Neural cell (in vitro differentiated cells): ENCODE measurements around the gene TATDN2. TPM values are rescaled to one million over a fixed set of nuclear protein-coding genes. Genes with fewer than 3 reads are reported as not detected.

Experiments used
- H2AFZ ChIP-seq: fragments of 200-600, 300-800 bp; sonication (generic), shearing (Covaris generic); 2 replicates; pipeline ENCODE4 v1.6.0; 2014; ENCODE audit warnings: low read depth, mild to moderate bottlenecking, antibody characterized with exemption, low read length, moderate library complexity
- H3F3A ChIP-seq: fragments of 200-600 bp; shearing (Covaris generic); 2 replicates; pipeline ENCODE4 v1.6.1; 2016; ENCODE audit warnings: mild to moderate bottlenecking, moderate library complexity, mixed read lengths, antibody characterized with exemption, low read length; ENCODE audit not compliant: insufficient read depth, poor library complexity, severe bottlenecking
- H3K27ac ChIP-seq: fragments of 200-600, 300-800 bp; sonication (generic), shearing (Covaris generic); 2 replicates; pipeline ENCODE4 v1.5.1; 2014; ENCODE audit warnings: mild to moderate bottlenecking, low read length, moderate library complexity
- H3K27me3 ChIP-seq: fragments of 300-800, 200-600 bp; sonication (generic), shearing (Covaris generic); 2 replicates; pipeline ENCODE4 v1.6.0; 2014; ENCODE audit warnings: mild to moderate bottlenecking, low read depth, low read length, moderate library complexity; ENCODE audit not compliant: insufficient read depth
- H3K36me3 ChIP-seq: fragments of 300-800, 200-600 bp; sonication (generic), shearing (Covaris generic); 2 replicates; pipeline ENCODE4 v1.5.1; 2014; ENCODE audit warnings: mild to moderate bottlenecking, antibody characterized with exemption, low read length, moderate library complexity; ENCODE audit not compliant: insufficient read depth
- H3K4me2 ChIP-seq: fragments of 300-800, 200-600 bp; sonication (generic), shearing (Covaris generic); 2 replicates; pipeline ENCODE4 v1.6.0; 2014; ENCODE audit warnings: mild to moderate bottlenecking, low read length
- H3K4me3 ChIP-seq: fragments of 300-800, 200-600 bp; sonication (generic), shearing (Covaris generic); 2 replicates; pipeline ENCODE4 v1.5.1; 2014; ENCODE audit warnings: mild to moderate bottlenecking, low read length, moderate library complexity
- H3K79me2 ChIP-seq: fragments of 200-600 bp; shearing (Covaris generic); replicated peaks from 2 replicates; pipeline ENCODE4 v1.6.0; 2014; ENCODE audit warnings: mild to moderate bottlenecking, low read length, moderate library complexity; ENCODE audit not compliant: insufficient read depth
- H3K9ac ChIP-seq: fragments of 300-800, 200-600 bp; sonication (generic), shearing (Covaris generic); 2 replicates; pipeline ENCODE4 v1.6.1; 2016; ENCODE audit warnings: mild to moderate bottlenecking, low read length, mixed read lengths
- H3K9me2 ChIP-seq: fragments of 200-600 bp; shearing (Covaris generic); 2 replicates; pipeline ENCODE4 v1.6.1; 2016; ENCODE audit warnings: mild to moderate bottlenecking, low read length, mixed read lengths; ENCODE audit not compliant: insufficient read depth
- H3K9me3 ChIP-seq: fragments of 200-600, 300-800 bp; sonication (generic), shearing (Covaris generic); 2 replicates; pipeline ENCODE4 v1.6.1; 2016; ENCODE audit warnings: mild to moderate bottlenecking, mixed run types, low read length, moderate library complexity, mixed read lengths
- H4K20me1 ChIP-seq: fragments of 200-600 bp; shearing (Covaris generic); 2 replicates; pipeline ENCODE4 v1.6.1; 2016; ENCODE audit warnings: mild to moderate bottlenecking, mixed run types; ENCODE audit not compliant: insufficient read depth
- EP300 ChIP-seq: fragments of 450-650 bp; conservative IDR thresholded peaks from 2 replicates; pipeline ENCODE4 v1.6.1; 2014; ENCODE audit warnings: antibody characterized with exemption, mild to moderate bottlenecking, moderate library complexity; ENCODE audit not compliant: poor library complexity, severe bottlenecking
- EZH2 ChIP-seq: fragments of 200-600, 300-800 bp; shearing (Covaris generic), sonication (generic); IDR thresholded peaks from 2 replicates; pipeline ENCODE4 v1.6.1; 2014; ENCODE audit warnings: antibody characterized with exemption, low read length, borderline replicate concordance, mild to moderate bottlenecking; ENCODE audit not compliant: insufficient read depth, poor library complexity, severe bottlenecking
- MXI1 ChIP-seq: fragments of 450-650 bp; conservative IDR thresholded peaks from 2 replicates; pipeline ENCODE4 v1.6.1; 2014; ENCODE audit warnings: antibody characterized with exemption, mild to moderate bottlenecking; ENCODE audit not compliant: poor library complexity, severe bottlenecking
- POLR2AphosphoS5 ChIP-seq: IDR thresholded peaks from 2 replicates; pipeline ENCODE4 v1.6.1; 2012
- RAD21 ChIP-seq: fragments of 450-650 bp; conservative IDR thresholded peaks from 2 replicates; pipeline ENCODE4 v1.6.1; 2014; ENCODE audit warnings: antibody characterized with exemption, mild to moderate bottlenecking, moderate library complexity
- SMC3 ChIP-seq: fragments of 450-650 bp; conservative IDR thresholded peaks from 2 replicates; pipeline ENCODE4 v1.6.1; 2014; ENCODE audit warnings: antibody characterized with exemption, mild to moderate bottlenecking, moderate library complexity; ENCODE audit not compliant: poor library complexity
- TAF1 ChIP-seq: IDR thresholded peaks from 2 replicates; pipeline ENCODE4 v1.6.1; 2012; ENCODE audit warnings: low read depth
- polyA plus RNA-seq: library from polyadenylated mRNA; depleted of rRNA; stranded (reverse); fragments of >200 nt; gene quantifications from 2 replicates; pipeline ENCODE4 v1.2.3, GENCODE V29; 2014
- TF ChIP-seq, protein P1 (sequence below): IDR thresholded peaks from 2 replicates; pipeline ENCODE4 v1.6.1; 2012; ENCODE audit warnings: borderline replicate concordance
- TF ChIP-seq, protein P2 (sequence below): fragments of 450-650 bp; IDR thresholded peaks from 2 replicates; pipeline ENCODE4 v1.5.1; 2014; ENCODE audit warnings: antibody characterized with exemption, mild to moderate bottlenecking, moderate library complexity; ENCODE audit not compliant: poor library complexity, severe bottlenecking

TATDN2 gene
- polyA plus RNA-seq, 1 donor from 2014 or later = 22.1 TPM

- H3K27me3 ChIP-seq = no peaks in the 10 kb centered on the region
- TF ChIP-seq TAF1 (no peak), POLR2AphosphoS5 (no peak), SMC3 (no peak), EZH2 (no peak), EP300 (no peak), MXI1 (no peak), RAD21 (no peak)
- TF ChIP-seq, protein P1, sequence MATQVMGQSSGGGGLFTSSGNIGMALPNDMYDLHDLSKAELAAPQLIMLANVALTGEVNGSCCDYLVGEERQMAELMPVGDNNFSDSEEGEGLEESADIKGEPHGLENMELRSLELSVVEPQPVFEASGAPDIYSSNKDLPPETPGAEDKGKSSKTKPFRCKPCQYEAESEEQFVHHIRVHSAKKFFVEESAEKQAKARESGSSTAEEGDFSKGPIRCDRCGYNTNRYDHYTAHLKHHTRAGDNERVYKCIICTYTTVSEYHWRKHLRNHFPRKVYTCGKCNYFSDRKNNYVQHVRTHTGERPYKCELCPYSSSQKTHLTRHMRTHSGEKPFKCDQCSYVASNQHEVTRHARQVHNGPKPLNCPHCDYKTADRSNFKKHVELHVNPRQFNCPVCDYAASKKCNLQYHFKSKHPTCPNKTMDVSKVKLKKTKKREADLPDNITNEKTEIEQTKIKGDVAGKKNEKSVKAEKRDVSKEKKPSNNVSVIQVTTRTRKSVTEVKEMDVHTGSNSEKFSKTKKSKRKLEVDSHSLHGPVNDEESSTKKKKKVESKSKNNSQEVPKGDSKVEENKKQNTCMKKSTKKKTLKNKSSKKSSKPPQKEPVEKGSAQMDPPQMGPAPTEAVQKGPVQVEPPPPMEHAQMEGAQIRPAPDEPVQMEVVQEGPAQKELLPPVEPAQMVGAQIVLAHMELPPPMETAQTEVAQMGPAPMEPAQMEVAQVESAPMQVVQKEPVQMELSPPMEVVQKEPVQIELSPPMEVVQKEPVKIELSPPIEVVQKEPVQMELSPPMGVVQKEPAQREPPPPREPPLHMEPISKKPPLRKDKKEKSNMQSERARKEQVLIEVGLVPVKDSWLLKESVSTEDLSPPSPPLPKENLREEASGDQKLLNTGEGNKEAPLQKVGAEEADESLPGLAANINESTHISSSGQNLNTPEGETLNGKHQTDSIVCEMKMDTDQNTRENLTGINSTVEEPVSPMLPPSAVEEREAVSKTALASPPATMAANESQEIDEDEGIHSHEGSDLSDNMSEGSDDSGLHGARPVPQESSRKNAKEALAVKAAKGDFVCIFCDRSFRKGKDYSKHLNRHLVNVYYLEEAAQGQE = no peak
- TF ChIP-seq, protein P2, sequence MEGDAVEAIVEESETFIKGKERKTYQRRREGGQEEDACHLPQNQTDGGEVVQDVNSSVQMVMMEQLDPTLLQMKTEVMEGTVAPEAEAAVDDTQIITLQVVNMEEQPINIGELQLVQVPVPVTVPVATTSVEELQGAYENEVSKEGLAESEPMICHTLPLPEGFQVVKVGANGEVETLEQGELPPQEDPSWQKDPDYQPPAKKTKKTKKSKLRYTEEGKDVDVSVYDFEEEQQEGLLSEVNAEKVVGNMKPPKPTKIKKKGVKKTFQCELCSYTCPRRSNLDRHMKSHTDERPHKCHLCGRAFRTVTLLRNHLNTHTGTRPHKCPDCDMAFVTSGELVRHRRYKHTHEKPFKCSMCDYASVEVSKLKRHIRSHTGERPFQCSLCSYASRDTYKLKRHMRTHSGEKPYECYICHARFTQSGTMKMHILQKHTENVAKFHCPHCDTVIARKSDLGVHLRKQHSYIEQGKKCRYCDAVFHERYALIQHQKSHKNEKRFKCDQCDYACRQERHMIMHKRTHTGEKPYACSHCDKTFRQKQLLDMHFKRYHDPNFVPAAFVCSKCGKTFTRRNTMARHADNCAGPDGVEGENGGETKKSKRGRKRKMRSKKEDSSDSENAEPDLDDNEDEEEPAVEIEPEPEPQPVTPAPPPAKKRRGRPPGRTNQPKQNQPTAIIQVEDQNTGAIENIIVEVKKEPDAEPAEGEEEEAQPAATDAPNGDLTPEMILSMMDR = no peak
- H3K36me3 ChIP-seq = no peaks in the 10 kb centered on the region
- no peaks in the 10 kb centered on the region for H3K79me2 ChIP-seq
- H3K9me2 ChIP-seq = no peaks in the 10 kb centered on the region
- no peak overlapping the region for H3K4me3 ChIP-seq
- H2AFZ ChIP-seq = no peak overlapping the region
- no peak overlapping the region for H3K9ac ChIP-seq
- H3K9me3 ChIP-seq = no peaks in the 10 kb centered on the region
- no peaks in the 10 kb centered on the region for H3F3A ChIP-seq
- H4K20me1 ChIP-seq = no peaks in the 10 kb centered on the region
- no peak overlapping the region for H3K27ac ChIP-seq
- H3K4me2 ChIP-seq = no peak overlapping the region
Observed at GRCh38 chr3:10223676-10224639, 24.3 kb upstream of the TATDN2 start.

DNA sequence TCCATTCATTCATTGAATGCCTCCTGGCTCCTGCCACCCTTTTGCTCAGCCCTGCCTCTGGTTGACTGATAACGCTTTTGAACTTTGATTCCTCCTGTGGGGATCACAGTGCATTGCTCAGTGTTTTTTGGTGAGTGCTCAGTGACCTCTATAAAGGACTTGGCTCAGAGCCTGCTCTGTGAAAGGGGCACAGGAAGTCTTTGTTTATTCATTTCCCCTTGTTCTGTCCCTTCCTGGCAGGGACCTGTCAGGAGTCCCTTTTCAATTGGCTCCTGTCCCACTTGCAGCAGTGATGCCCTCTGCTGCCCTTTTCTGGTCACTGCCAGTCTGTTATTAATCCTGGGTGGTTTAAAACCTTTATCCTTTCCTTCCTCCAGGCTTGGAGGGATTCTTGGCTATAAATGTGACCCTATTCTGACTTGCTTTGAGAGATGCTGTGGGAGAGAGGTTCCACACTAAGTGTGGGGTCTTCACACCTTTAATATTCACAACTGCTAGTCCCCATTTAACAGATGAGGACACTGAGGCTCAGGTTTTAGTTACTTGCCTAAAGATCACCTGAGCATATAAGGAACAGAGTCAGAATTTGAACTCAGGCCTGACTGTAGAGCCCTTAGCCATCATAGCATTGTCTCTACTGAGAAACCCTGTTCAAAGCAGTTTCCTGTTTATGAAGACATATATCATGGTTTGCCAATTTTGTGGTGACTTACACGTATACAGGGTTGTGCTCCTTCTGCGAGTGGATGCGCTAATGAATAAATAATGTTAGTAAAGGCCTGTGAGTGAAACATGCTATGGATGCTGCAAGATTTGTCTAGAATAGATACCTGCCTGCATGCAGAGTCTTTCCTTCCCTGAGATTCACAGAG lies 23.2 kb upstream of the TATDN2 start:
- Histone ChIP-seq H3K79me2 (no peaks in the 10 kb centered on the region), H3K9ac (no peak overlapping the region), H4K20me1 (no peaks in the 10 kb centered on the region), H3K4me2 (no peak overlapping the region), H3K27me3 (no peaks in the 10 kb centered on the region), H3K4me3 (no peak overlapping the region), H3K9me2 (no peaks in the 10 kb centered on the region), H3F3A (no peaks in the 10 kb centered on the region), H3K27ac (no peak overlapping the region), H2AFZ (no peak overlapping the region), H3K36me3 (no peaks in the 10 kb centered on the region), H3K9me3 (no peaks in the 10 kb centered on the region)
- TF ChIP-seq RAD21 = peak; percentile 13
- TF ChIP-seq, protein P1 = no peak
- no peak for TF ChIP-seq POLR2AphosphoS5
- TF ChIP-seq MXI1 = no peak
- TF ChIP-seq, protein P2 = no peak
